Prostate gland (tissue), 2 donors: ENCODE results near the gene MED7. TPM values are rescaled to one million over a fixed set of nuclear protein-coding genes. Genes with fewer than 3 reads are reported as not detected.
A peak's percentile ranks its signal among the peaks of the same experiment; 100 is the strongest.

ENCODE experiments used
- DNase-seq: peaks from one replicate; pipeline ENCODE4 v3.0.0-alpha.2; 2019; ENCODE audit warnings: low spot score
- H3K27ac ChIP-seq, 2 donors: fragments of 200-600 bp; sonication (generic); 2 replicates each; pipeline ENCODE4 v1.5.1; 2017 to 2019
- H3K27me3 ChIP-seq: fragments of 200-600 bp; sonication (generic); replicated peaks from 2 replicates; pipeline ENCODE4 v1.5.1; 2019; ENCODE audit not compliant: insufficient read depth
- H3K36me3 ChIP-seq, 2 donors: fragments of 200-600 bp; sonication (generic); 1 replicate in 1 of 2; 2 replicates in 1 of 2; pipeline versions ENCODE4 v1.5.1 to v1.8.1; 2017 to 2019
- H3K4me1 ChIP-seq: fragments of 200-600 bp; sonication (generic); replicated peaks from 2 replicates; pipeline ENCODE4 v1.5.1; 2019
- H3K4me3 ChIP-seq, 2 donors: fragments of 200-600 bp; sonication (generic); 2 replicates each; pipeline ENCODE4 v1.5.1; 2017 to 2019
- H3K9me3 ChIP-seq: fragments of 200-600 bp; sonication (generic); 2 replicates; pipeline ENCODE4 v1.5.1; 2017
- CTCF ChIP-seq, 4 experiments: fragments of 200-600 bp in 2 of 4; fragments of 450-650 bp in 2 of 4; sonication (generic) in 2 of 4; IDR thresholded peaks; 1 replicate in 3 of 4; 2 replicates in 1 of 4; pipeline ENCODE4 v1.5.1; 2016 to 2019; ENCODE audit warnings: antibody characterized with exemption in 4 of 4, mild to moderate bottlenecking in 2 of 4, moderate library complexity in 2 of 4
- POLR2A ChIP-seq: fragments of 450-650 bp; IDR thresholded peaks from one replicate; pipeline ENCODE4 v1.6.1; 2016; ENCODE audit warnings: antibody characterized with exemption, mild to moderate bottlenecking
- POLR2AphosphoS5 ChIP-seq: sonication (generic); formaldehyde crosslinking; IDR thresholded peaks from one replicate; pipeline ENCODE4 v1.6.1; 2017; ENCODE audit warnings: antibody characterized with exemption
- WGBS: methylation state at CpG from one replicate; pipeline ENCODE4 v1.1.5; 2018; 5-methylcytosine and 5-hydroxymethylcytosine counted together
- intact Hi-C: fragments of 100-400 bp; cut with DNase I; formaldehyde crosslinking; loops from one replicate; pipeline ENCODE4 v1.14.2; 2022
- total RNA-seq, 2 donors: library from RNA; depleted of rRNA; stranded (reverse); fragments of >200 nt; gene quantifications; one replicate each; pipeline ENCODE4 v1.1.0, GENCODE V29; 2016

The MED7 gene
- total RNA-seq, 2 donors from 2014 or later: 10.7 to 11.1 TPM

- DNase-seq: no peak
- intact Hi-C loops: no loop called here
- H3K9me3 ChIP-seq: no peaks in the 10 kb centered on the region
- no peak overlapping the region for H3K27ac ChIP-seq
- no peaks in the 10 kb centered on the region for H3K36me3 ChIP-seq
- H3K4me3 ChIP-seq: no peak overlapping the region
- H3K27me3 ChIP-seq: no peaks in the 10 kb centered on the region
- 77% methylated on average over 3 of the region's 3 CpGs for WGBS
- no peaks in the 10 kb centered on the region for H3K4me1 ChIP-seq
- no peak for TF ChIP-seq CTCF (IDR thresholded peaks at IDR 0.05)
- no peak for TF ChIP-seq POLR2A
- no peak for TF ChIP-seq POLR2AphosphoS5
Measured at GRCh38 chr5:157155297-157155696, 12.6 kb upstream of the MED7 start.

GRCh38 chr5:157150995-157151394, 8.3 kb upstream of the MED7 start:
- intact Hi-C loops: no loop called here

GRCh38 chr5:157148734-157149615, 6.3 kb upstream of the MED7 start:
- intact Hi-C loops: loop anchor here (5.0 kb wide), 1 partner anchor 163 kb away; no protein-coding TSS in a partner anchor
- TF ChIP-seq POLR2AphosphoS5 (no peak), CTCF (IDR thresholded peaks at IDR 0.05) (peak; percentile 59 to 74 (median 63)), POLR2A (no peak)
- no peaks in the 10 kb centered on the region for H3K36me3 ChIP-seq
- WGBS: 80% methylated on average over 14 of the region's 14 CpGs
- no peaks in the 10 kb centered on the region for H3K4me1 ChIP-seq
- DNase-seq: peak; percentile 57
- H3K27me3 ChIP-seq: no peaks in the 10 kb centered on the region
- no peak overlapping the region for H3K4me3 ChIP-seq
- H3K27ac ChIP-seq: no peak overlapping the region
- no peaks in the 10 kb centered on the region for H3K9me3 ChIP-seq

More at GRCh38 chr5:157150995-157151394, 8.3 kb upstream of the MED7 start:
- 72% methylated on average over 3 of the region's 3 CpGs for WGBS
- H3K4me1 ChIP-seq: no peaks in the 10 kb centered on the region
- no peak for TF ChIP-seq POLR2A
- H3K36me3 ChIP-seq: no peaks in the 10 kb centered on the region
- no peak for DNase-seq
- H3K27ac ChIP-seq: no peak overlapping the region
- H3K4me3 ChIP-seq: no peak overlapping the region
- H3K9me3 ChIP-seq: no peaks in the 10 kb centered on the region
- no peaks in the 10 kb centered on the region for H3K27me3 ChIP-seq

- DNase-seq: peak; percentile 54
- Histone ChIP-seq H3K27me3 (no peaks in the 10 kb centered on the region), H3K4me1 (no peaks in the 10 kb centered on the region), H3K27ac (peak overlapping the region; percentile 86 to 87), H3K36me3 (no peaks in the 10 kb centered on the region), H3K9me3 (no peaks in the 10 kb centered on the region), H3K4me3 (peak overlapping the region; percentile 80 to 85)
- intact Hi-C loops: no loop called here
- WGBS: 6% methylated on average over 33 of the region's 33 CpGs
- TF ChIP-seq CTCF (IDR thresholded peaks at IDR 0.05) (peak in 1 of 4 experiments; percentile 2), POLR2A (no peak), POLR2AphosphoS5 (peak; percentile 44)
Measured at GRCh38 chr5:157143127-157143971, 684 bp upstream of the MED7 start.

GRCh38 chr5:157137691-157138090, 5.0 kb downstream of the MED7 start:
- TF ChIP-seq POLR2AphosphoS5: no peak
- no peak for TF ChIP-seq POLR2A
- TF ChIP-seq CTCF (IDR thresholded peaks at IDR 0.05): no peak
- Histone ChIP-seq H3K4me3 (no peak overlapping the region), H3K36me3 (no peaks in the 10 kb centered on the region), H3K4me1 (no peaks in the 10 kb centered on the region), H3K9me3 (no peaks in the 10 kb centered on the region), H3K27ac (no peak overlapping the region), H3K27me3 (no peaks in the 10 kb centered on the region)
- 91% methylated on average over 6 of the region's 6 CpGs for WGBS
- DNase-seq: no peak
- intact Hi-C loops: no loop called here
